LHCN-M2 (cell line): Measurements from ENCODE around the gene HNRNPK. TPM values are rescaled to one million over a fixed set of nuclear protein-coding genes. Genes with fewer than 3 reads are reported as not detected.
A peak's percentile ranks its signal among the peaks of the same experiment; 100 is the strongest.

Experiments
- DNase-seq: peaks from one replicate; pipeline ENCODE4 v3.0.0-alpha.2; 2012; ENCODE audit warnings: low read depth
- total RNA-seq: library from RNA; depleted of rRNA; stranded (reverse); fragments of >200 nt; gene quantifications from 2 replicates; pipeline ENCODE4 v1.2.3, GENCODE V29; 2014; rRNA removed

Gene HNRNPK
- total RNA-seq, 1 experiment from 2014 or later, result 719 TPM

- DNase-seq, result peak; percentile 60
These were observed 45.3 kb downstream of the HNRNPK start for GRCh38 chr9:83934569-83935275.

- DNase-seq, result peak; percentile 33
These were observed 46.2 kb downstream of the HNRNPK start for GRCh38 chr9:83933790-83934189.

- no peak for DNase-seq
These were observed 47.2 kb downstream of the HNRNPK start for GRCh38 chr9:83932851-83933250.

- no peak for DNase-seq
These were observed 48.0 kb downstream of the HNRNPK start for GRCh38 chr9:83932011-83932410.

DNA sequence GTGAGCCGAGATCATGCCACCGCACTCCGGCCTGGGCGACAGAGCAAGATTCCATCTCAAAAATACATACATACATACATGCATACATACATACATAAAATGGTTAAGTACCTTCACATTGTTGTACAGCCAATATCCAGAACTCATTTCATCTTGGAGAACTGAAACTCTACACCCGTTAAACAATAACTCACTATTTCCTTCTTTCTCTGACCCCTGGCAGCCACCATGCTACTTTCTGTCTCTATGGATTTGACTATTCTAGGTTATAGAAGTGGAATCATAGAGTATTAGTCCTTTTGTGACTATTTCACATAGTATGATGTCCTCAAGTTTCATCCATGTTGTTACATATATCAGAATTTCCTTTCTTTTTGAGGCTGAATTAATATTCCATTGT is 49.1 kb downstream of the HNRNPK start:
- no peak for DNase-seq

- no peak for DNase-seq
These were observed 52.4 kb downstream of the HNRNPK start for GRCh38 chr9:83927591-83927990.

DNA sequence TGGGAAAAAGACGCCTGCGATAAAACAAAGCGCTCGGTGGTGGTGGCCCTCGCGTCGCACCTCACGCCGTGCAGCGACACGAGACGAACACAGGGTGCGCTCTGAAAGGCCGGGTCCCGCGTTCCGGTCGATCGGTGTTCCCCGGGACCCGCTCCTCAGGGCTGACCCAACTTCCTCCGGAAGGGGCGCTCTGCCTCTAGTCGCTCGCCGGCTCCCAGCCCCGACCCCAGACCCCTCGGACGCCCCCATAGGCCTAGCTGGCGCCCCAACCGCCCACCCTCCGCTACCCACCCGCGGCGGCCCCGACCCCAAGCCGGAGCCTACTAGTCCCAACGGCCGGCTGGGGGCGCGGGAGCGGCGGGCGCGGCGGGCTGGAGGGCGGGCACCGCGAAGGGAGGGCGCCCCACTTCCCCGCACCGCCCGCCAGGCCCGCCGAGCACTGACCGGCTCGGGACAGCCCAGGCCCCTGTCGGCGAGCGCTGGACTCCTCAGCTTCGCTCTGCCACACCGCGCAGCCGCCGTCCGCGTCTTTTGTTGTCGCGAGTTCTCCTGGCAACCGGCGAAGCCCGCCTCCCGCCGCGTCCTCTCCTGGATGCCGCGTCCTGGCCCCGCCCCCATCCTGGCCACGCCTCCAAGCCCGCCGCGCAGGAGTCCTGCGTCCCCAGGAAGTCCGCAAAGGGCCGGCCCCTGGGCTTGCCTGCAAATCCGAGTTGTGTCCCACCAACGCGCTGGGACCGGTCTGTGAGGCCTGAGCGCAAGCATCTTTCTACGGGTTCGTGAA is 58.9 kb downstream of the HNRNPK start, which contains the start of gene KIF27:
KIF27 (minus strand) TSS at position 506 of the 781 bp plus-strand sequence. CDS start 5,841 bp downstream, outside the sequence.
- DNase-seq, result peak; percentile 95

DNA sequence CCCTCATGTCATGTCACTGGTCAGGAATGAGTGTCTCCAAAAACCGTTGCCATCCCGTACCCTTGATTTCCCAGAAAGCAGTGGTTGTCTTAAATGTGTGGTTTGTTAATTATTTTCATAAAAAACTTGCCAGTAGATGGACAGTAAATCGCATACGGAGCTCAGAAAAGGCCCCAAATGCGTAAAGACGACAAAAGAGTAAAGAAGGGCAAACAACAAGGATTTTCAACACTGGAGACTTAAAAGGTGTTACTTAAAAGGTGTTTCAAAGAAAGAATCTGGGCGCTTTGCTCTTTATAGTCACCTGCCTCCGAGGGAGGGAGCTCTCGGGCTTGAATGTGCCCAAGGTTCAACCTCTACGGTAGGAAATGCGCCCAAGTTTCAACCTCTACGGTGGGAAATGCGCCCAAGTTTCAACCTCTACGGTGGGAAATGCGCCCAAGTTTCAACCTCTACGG is 59.5 kb downstream of the HNRNPK start:
- DNase-seq, result peak; percentile 24

DNA sequence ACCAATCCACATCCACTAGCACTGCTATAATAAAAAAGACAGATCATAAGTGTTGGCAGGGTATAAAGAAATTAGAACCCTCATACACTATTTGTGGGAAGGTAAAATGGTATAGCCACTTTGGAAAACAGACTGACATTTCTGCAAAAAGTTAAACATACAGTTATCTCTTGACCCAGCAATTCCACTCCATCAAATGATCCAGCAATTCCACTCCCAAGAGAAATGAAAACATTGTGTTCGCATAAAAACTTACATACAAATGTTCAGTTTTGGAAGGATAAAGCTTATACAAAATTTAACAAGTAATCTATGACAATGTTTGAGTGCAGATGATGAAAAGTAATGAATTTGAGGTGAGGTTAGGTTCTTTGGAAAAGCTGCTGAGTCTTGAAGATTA is 60.9 kb downstream of the HNRNPK start:
- no peak for DNase-seq

Other genes starting within 250 kb of the HNRNPK start
- 0.06 and 0.46 TPM in 2 replicates for gene GKAP1, start 162.4 kb downstream of the HNRNPK start, total RNA-seq
- 0.80 and 0.96 TPM in 2 replicates for gene KIF27, start 58.8 kb downstream of the HNRNPK start, total RNA-seq
- 8.3 and 11.1 TPM in 2 replicates for gene RMI1, start 590 bp upstream of the HNRNPK start, total RNA-seq